HepG2 (cell line): ENCODE measurements around the gene FCHSD1. TPM values are rescaled to one million over a fixed set of nuclear protein-coding genes. Genes with fewer than 3 reads are reported as not detected.

Source experiments
- ATAC-seq: fragments of 200-7000 bp; cut with Tn5 transposase; 3 replicates; pipeline ENCODE4 v1.9.1; 2020; ENCODE audit warnings: mild to moderate bottlenecking, moderate library complexity
- BruUV-seq: library from RNA; stranded (reverse); fragments of 400-500 nt; replicated peaks from 2 replicates; lab custom pipeline; 2021; lab: Mats Ljungman, UMichigan
- CTCF ChIA-PET: fragments of 300-600 bp; formaldehyde crosslinking; extraction: SDS; loops from one replicate; lab custom pipeline; 2021; ENCODE audit warnings: low total read pairs, inconsistent platforms, low intra/inter-chr PET ratio; lab: Yijun Ruan, JAX
- POLR2A ChIA-PET: fragments of 350-600 bp; sonication (Branson Sonifier 250); formaldehyde crosslinking; loops from one replicate; lab custom pipeline; 2020; ENCODE audit warnings: antibody characterized with exemption, inconsistent platforms; lab: Yijun Ruan, JAX
- DNase-seq: peaks from one replicate; pipeline ENCODE4 v3.0.0-alpha.2; 2015; ENCODE audit warnings: low spot score
- FAIRE-seq: peaks from 3 replicates; lab custom pipeline; 2011; peaks lifted over from hg19 to GRCh38; lab: Jason Lieb, UNC
- H2AFZ ChIP-seq: one replicate; pipeline ENCODE4 v1.6.1; 2011; ENCODE audit warnings: low read length, inconsistent platforms
- H3K27ac ChIP-seq: fragments of 300-600 bp; 3 replicates; pipeline ENCODE4 v1.8.0; 2011; ENCODE audit warnings: mixed run types, mild to moderate bottlenecking, mixed read lengths, low read length, inconsistent platforms; ENCODE audit not compliant: insufficient read depth; ENCODE audit errors: extremely low read length
- H3K27me3 ChIP-seq, 2 experiments: fragments of 200-600 bp in 1 of 2; 2 replicates in 1 of 2; 3 replicates in 1 of 2; pipeline versions ENCODE4 v1.6.0 to v1.8.0; 2011; ENCODE audit warnings: low read length in 2 of 2, mild to moderate bottlenecking in 2 of 2, moderate library complexity in 2 of 2, inconsistent platforms in 1 of 2; ENCODE audit not compliant: insufficient read depth in 2 of 2, control insufficient read depth in 1 of 2
- H3K36me3 ChIP-seq, 2 experiments: fragments of 200-600 bp in 1 of 2; replicated peaks in 1 of 2; 2 replicates in 1 of 2; 3 replicates in 1 of 2; pipeline versions ENCODE4 v1.5.1 to v1.8.0; 2011; ENCODE audit warnings: low read length in 2 of 2, inconsistent platforms in 1 of 2; ENCODE audit not compliant: insufficient read depth in 2 of 2, control insufficient read depth in 1 of 2
- H3K4me1 ChIP-seq: 2 replicates; pipeline ENCODE4 v1.5.1; 2012; ENCODE audit warnings: low read length, inconsistent platforms; ENCODE audit not compliant: insufficient read depth
- H3K4me2 ChIP-seq: 2 replicates; pipeline ENCODE4 v1.6.0; 2011; ENCODE audit warnings: low read depth, low read length, inconsistent platforms
- H3K4me3 ChIP-seq, 3 experiments: fragments of 200-600 bp in 1 of 3; sonication (generic), shearing (Covaris generic) in 1 of 3; replicated peaks in 1 of 3; 2 replicates each; pipeline ENCODE4 v1.5.1; 2011 to 2016; ENCODE audit warnings: low read length in 3 of 3, inconsistent platforms in 2 of 3, low read depth in 2 of 3, mild to moderate bottlenecking in 2 of 3, control low read depth in 1 of 3, mixed read lengths in 1 of 3; ENCODE audit not compliant: insufficient read depth in 1 of 3
- H3K79me2 ChIP-seq: one replicate; pipeline ENCODE4 v1.6.1; 2011; ENCODE audit warnings: low read length, inconsistent platforms; ENCODE audit not compliant: insufficient read depth
- H3K9ac ChIP-seq: 2 replicates; pipeline ENCODE4 v1.6.0; 2011; ENCODE audit warnings: mild to moderate bottlenecking, low read depth, low read length, inconsistent platforms; ENCODE audit not compliant: insufficient read depth
- H3K9me3 ChIP-seq: 2 replicates; pipeline ENCODE4 v1.5.1; 2012; ENCODE audit warnings: mild to moderate bottlenecking, low read length
- H4K20me1 ChIP-seq: 2 replicates; pipeline ENCODE4 v1.6.0; 2011; ENCODE audit warnings: inconsistent platforms, mild to moderate bottlenecking, low read length, moderate library complexity; ENCODE audit not compliant: insufficient read depth
- ATF3 ChIP-seq: sonication (generic); formaldehyde crosslinking; IDR thresholded peaks from 2 replicates; pipeline ENCODE4 v1.4.0; 2020; ENCODE audit warnings: missing genetic modification reagents
- HINFP ChIP-seq: sonication (generic); formaldehyde crosslinking; IDR thresholded peaks from 2 replicates; pipeline ENCODE4 v1.4.0; 2020; ENCODE audit warnings: low read depth, mild to moderate bottlenecking, missing genetic modification reagents
- HOXA7 ChIP-seq: sonication (generic); formaldehyde crosslinking; IDR thresholded peaks from 2 replicates; pipeline ENCODE4 v1.8.1; 2022; ENCODE audit warnings: mild to moderate bottlenecking, missing genetic modification reagents, moderate library complexity
- SIX1 ChIP-seq: sonication (generic); formaldehyde crosslinking; IDR thresholded peaks from 2 replicates; pipeline ENCODE4 v1.4.0; 2020; ENCODE audit warnings: missing genetic modification reagents, borderline replicate concordance
- THRA ChIP-seq: sonication (generic); formaldehyde crosslinking; IDR thresholded peaks from 2 replicates; pipeline ENCODE4 v1.4.0; 2020; ENCODE audit warnings: missing genetic modification reagents, borderline replicate concordance
- THYN1 ChIP-seq: sonication (generic); formaldehyde crosslinking; IDR thresholded peaks from 2 replicates; pipeline ENCODE4 v1.8.1; 2023; ENCODE audit warnings: low read depth, mild to moderate bottlenecking, moderate library complexity, missing genetic modification reagents, borderline replicate concordance
- ZNF253 ChIP-seq: sonication (generic); formaldehyde crosslinking; IDR thresholded peaks from 2 replicates; pipeline ENCODE4 v1.8.0; 2022; ENCODE audit warnings: mild to moderate bottlenecking, missing genetic modification reagents, borderline replicate concordance
- ZNF446 ChIP-seq: sonication (generic); formaldehyde crosslinking; IDR thresholded peaks from 2 replicates; pipeline ENCODE4 v1.5.0; 2020; ENCODE audit warnings: mild to moderate bottlenecking, missing genetic modification reagents
- WGBS: methylation state at CpG from one replicate; pipeline ENCODE4 v1.1.6; 2017; ENCODE audit warnings: low lambda C conversion rate; 5-methylcytosine and 5-hydroxymethylcytosine counted together
- in situ Hi-C: cut with HindIII; loops from 2 replicates; pipeline ENCODE4 v1.10.0; 2017; ENCODE audit warnings: low pct_unique_long_range_greater_than_20kb; ENCODE audit not compliant: extremely low pct_ligation_motif_present
- intact Hi-C: fragments of 100-400 bp; cut with micrococcal nuclease; formaldehyde crosslinking; loops from one replicate; pipeline ENCODE4 v1.10.0; 2022; ENCODE audit not compliant: unreplicated experiment
- polyA plus RNA-seq, 8 experiments: library from polyadenylated mRNA; depleted of rRNA in 3 of 8; stranded (reverse) in 7 of 8; unstranded in 1 of 8; fragments of >200 nt; fragmentation: Illumina TruSeq in 4 of 8; extraction: Trizol in 4 of 8; gene quantifications; 2 replicates each; pipeline versions ENCODE4 v1.2.1 to v1.2.3, GENCODE V29; 2011 to 2016; ENCODE audit warnings: low read depth in 4 of 8, missing spikeins in 1 of 8, mixed read lengths in 1 of 8; ENCODE audit not compliant: insufficient read depth in 1 of 8
- total RNA-seq, 5 experiments: library from RNA; depleted of rRNA; stranded (reverse); fragments of >200 nt; fragmentation: Illumina TruSeq; extraction: Trizol; gene quantifications; 2 replicates each; pipeline ENCODE4 v1.2.3, GENCODE V29; 2016; ENCODE audit warnings: low read depth in 1 of 5

FCHSD1 gene
- total and polyA plus RNA-seq, 2 of the 13 experiments (the other 11 are each of a cell fraction or from before 2014, with no cell fraction given): 5.5 to 15.4 TPM

DNA sequence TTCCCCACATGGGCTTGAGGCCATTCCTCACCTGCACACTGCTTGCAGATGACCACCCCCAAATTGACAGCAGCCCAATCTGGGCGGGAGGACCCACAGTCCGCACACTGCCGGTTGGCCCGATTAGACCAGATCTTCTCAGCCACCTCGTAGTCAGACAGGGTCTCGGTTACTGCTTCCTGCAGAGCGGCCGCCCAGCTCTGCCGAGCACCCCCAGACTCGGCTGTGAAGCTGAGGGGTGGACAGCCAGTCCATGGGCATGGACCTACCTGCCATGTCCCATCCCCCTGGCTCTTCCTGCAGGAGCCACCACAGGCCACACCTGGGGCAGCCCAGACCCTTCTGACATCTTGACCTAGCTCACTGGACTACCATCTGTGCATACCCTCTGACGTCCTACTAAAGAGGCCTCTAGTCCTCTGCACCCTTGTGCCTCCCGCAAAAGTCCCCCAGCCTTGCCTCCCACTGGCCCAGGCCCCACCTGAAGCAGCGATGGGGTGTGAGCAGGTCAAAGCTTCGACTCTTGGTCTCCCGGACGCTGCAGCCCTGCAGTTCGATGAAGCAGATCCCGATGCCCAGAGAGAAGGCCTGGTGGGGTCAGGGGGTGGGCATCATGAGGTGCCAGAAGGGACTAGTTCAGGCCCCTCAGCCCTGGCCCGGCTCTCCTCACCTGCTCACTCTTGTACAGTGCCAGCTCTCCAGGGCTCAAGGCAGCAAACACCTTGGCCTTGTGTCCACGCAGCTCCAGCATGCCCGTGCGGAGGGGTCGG, 21.0 kb upstream of the FCHSD1 start:
- CTCF ChIA-PET: no interaction called here
- Histone ChIP-seq H3K4me2 (no peak overlapping the region), H3K79me2 (no peaks in the 10 kb centered on the region), H3K27ac (no peak overlapping the region), H3K9me3 (no peaks in the 10 kb centered on the region), H3K36me3 (no peaks in the 10 kb centered on the region), H3K9ac (no peak overlapping the region), H3K27me3 (peaks cover 2 to 3% of the 10 kb centered on the region in 2 experiments; a peak in 2 of 5 replicates), H4K20me1 (no peaks in the 10 kb centered on the region), H2AFZ (no peak overlapping the region), H3K4me3 (no peak overlapping the region)
- FAIRE-seq (no peak), ATAC-seq (no peak; the same call in 1 of the 3 replicates), DNase-seq (no peak)
- intact Hi-C loops (no loop called here), in situ Hi-C loops (no loop called here)
- POLR2A ChIA-PET: no interaction called here
- BruUV-seq: no TSS peak
- 20% methylated on average over 1 of the region's 23 CpGs for WGBS
- TF ChIP-seq THYN1 (CRISPR knock-in tag) (no peak), ZNF253 (CRISPR knock-in tag) (no peak), SIX1 (CRISPR knock-in tag) (no peak), ZNF446 (CRISPR knock-in tag) (no peak), THRA (CRISPR knock-in tag) (no peak), HINFP (no peak), ATF3 (CRISPR knock-in tag) (no peak), HOXA7 (CRISPR knock-in tag) (no peak)
- TF ChIP-seq, all 625 proteins: peak for 0
- H3K4me1 ChIP-seq: no peaks in the 10 kb centered on the region
